NCI-H1930 (cell line): ENCODE measurements around the gene AP4E1.
"Not testable (repeated sequence)": the region's sequence is repeated elsewhere in the genome, so short reads cannot be mapped to it uniquely, and the experiment has no call there.

Source experiments
- DNase-seq, 2 experiments: peaks; one replicate each; lab custom pipeline; 2025; lab: John Stamatoyannopoulos, UW

The AP4E1 gene

DNA sequence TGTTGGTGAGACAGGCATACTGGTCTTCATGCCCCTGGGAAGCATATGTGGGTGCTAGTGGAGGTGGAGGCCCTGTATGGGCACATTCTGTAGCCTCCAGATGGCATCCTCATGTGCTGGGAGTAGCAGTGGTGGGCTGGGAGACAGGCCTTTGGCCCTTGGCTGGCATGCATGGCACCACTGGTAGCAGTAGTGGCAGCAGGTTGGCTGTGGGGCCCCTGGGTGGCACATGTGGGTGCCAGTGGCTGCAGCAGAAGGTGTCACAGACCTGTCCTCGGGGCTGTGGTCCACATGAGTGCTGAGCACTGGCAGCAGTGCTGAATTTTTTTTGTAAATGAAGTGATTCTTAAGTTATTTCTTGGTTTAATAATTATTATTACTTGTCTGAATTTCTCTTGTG is 115.0 kb downstream of the AP4E1 start:
- no peak for DNase-seq

DNA sequence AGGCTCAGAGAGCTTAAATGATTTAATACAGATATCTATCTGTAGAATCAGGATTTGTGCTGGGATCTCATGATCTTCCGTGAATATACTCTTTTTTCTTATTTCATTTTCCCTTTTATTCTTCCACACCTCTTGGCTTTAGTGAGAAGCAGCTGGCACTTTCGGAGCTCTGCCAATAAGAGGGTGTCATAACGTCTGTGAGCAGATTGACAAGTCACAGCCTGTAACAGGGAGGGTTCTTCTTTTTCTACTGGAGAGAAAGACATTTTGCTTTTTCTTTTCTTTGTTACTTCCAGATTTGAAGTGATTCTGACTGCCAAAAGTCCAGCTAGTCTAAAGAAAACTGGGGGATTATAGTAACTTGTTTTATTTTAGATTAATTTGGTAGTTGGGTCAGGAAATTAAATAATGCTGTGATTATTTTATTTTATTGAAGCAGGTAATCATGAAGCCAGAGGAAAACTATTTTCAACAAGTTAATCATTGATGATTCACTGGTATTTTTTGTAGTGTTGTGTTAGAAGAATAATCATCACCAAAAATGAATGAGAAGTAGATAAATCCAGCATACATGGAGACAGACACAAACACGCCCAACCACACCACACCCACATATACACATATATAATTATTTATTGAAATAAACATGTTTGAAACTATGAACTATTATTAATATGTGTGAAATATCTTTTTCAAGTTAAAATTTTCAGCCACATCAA is 116.4 kb downstream of the AP4E1 start:
- DNase-seq, result no peak

DNA sequence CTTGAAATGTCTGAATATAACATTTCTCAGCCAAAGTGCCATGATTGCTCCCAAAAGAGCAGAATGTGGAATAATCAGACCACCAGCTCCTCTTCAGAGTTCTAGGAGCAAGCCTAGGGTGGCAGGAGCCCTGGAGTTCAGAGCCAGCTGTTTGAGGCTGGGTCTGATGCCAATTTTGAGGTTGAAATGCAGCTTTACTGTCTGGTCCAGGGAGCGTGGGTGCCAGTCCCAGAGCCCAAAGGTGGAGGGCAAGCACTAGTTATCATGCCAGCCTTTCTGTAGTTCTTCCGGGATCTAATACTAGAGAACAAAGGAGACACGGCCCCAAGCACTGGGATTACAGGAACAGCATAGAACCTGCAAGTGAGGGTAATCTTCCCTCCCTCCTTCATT is 117.0 kb downstream of the AP4E1 start:
- no peak for DNase-seq

DNA sequence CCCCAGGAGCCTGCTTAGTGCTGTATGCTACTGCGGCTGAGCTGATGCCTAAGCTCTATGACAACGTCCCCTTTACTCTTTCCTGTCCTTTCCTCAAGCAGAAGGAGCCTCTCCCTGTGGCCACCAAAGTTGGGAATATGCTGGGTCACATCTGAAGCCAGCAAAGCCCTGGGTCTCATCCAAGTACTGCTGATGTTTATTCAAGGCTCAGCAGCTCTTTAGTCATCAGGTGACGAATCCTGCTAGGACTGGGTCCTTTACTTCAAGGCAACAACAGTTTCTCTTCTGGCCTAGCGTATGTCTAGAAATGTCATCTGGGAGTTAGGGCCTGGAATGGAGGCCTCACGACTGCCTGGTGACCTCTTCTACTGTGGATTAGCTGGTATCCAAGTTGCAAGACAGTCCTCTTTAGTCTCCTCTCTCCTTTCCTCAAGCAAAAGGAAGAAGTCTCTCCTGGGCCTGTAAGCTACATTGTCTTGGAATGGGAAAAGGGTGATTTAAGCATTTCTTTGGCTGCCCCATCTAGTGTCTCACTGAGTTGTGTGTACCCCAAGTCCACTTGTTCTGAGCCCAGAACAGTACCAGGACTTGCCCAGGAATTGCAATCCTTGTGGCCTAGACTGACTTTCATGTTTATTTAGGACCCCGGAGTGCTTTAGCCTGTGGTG is 122.3 kb downstream of the AP4E1 start:
- no peak for DNase-seq

DNA sequence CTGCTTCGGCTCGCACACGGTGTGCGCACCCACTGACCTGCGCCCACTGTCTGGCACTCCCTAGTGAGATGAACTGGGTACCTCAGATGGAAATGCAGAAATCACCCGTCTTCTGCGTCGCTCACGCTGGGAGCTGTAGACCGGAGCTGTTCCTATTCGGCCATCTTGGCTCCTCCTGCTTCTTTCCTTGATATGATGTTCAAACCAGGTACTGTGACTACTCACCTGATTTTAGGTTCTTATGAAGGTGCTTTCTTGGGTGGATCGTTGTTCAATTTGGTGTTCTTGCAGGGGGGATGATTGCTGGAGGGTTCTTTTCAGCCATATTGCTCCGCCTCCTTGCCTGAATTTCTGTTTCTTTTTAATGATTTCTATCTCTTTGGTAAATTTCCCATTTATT is 129.0 kb downstream of the AP4E1 start:
- not testable (repeated sequence) for DNase-seq

DNA sequence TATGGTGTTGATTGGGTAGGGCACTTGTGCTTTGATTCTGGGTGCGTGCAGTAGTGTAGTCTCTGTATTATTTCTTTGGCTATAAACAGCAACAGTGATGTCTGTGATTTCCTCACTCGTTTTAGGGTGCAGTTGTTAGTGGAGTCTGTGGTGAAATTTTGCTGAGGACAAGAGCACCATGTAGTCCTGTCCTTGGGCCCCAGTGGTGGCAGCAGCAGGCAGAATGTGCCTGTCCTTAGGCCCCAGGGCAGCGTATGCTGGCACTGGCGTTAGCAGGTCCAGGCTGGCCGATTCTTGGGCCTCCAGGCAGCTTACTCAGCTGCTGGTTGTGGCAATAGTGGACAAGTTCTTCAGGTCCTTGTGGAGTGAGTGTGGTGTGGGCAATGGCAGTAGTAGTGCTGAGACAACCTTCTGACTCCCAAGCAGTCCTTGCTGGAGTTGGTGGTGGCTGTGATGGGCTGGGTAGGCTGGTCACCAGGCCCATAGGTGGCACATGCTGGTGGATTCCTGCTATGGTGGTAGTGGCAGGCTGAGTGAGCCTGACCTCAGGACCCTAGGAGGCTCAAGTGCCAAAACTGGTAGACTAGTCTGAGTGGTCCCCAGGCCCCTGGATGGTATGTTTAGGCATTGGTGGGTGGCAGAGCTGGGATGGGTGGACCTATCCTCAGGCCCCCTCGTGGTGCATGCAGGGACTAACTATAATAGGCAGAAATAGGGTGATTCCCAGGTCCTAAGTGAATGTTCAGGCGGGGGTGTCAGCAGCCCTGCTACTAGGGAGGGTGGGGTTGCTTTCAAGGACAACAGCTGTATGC is 129.9 kb downstream of the AP4E1 start:
- no peak for DNase-seq

DNA sequence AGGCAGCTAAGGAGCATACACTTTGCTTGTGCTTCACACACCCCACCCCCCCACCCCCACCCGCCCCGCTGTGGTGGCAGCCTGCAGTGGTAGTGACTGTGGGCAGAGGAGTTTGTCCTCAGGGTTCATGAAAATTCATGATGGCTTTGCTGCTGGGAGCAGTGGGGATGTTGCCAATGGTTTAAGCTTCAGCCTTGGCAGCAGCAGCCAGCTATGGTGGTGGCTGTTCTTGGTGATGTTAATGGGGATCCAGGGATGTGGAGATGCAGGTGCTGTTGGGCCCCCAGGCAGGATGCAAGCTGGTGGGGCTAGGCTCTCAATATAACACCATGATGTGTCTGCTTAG is 130.5 kb downstream of the AP4E1 start:
- DNase-seq, result no peak

DNA sequence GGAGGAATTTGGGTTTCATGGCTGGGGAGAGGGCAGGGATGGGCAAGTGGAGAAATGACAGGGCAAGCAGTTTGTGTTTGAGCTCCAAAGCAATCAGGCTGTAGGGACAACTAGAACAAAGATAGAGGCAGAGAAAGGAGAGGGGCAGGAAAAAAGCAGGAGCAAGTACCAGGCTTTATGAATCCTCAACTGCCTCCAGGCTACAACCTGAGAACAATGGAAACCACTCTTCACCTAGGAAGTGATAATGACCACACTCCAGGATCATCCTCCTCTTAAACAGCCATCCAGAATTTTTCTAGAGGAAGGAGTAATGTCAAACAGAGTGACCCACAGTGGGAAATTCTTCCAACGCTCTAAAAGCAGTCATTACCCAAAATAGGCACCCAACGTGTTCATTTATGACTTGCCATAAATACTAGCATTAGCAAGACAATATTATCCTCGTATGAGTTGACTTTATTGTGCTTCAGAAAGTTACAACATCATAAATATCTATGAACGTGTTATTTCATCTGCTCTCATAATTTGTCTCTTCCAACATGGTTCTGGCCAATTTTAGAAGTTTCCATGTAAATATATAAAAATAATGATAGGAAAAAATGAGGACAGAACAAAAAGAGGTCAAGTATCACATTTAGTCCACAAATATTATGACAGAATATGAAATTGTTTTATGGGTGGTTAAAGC is 135.7 kb downstream of the AP4E1 start:
- DNase-seq, result no peak

DNA sequence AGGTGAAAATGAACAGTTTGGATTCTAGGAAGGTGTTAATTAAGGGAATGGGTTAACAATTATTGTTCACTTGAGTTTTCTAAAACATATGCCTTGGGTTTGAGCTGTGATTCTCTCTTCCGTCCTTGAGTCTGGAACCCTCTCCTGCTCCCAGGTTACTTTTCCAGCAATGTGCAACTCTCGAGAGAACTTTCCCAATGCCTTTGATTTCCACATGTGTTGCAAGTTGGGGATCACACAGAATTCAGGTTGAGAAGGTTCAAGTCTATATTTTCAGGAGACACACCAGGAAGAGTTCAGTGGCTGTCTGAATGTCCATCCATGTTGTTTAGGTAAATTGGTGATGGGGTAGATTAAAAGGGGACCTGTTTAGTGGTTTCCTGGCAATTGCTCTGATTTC is 137.5 kb downstream of the AP4E1 start:
- no peak for DNase-seq

DNA sequence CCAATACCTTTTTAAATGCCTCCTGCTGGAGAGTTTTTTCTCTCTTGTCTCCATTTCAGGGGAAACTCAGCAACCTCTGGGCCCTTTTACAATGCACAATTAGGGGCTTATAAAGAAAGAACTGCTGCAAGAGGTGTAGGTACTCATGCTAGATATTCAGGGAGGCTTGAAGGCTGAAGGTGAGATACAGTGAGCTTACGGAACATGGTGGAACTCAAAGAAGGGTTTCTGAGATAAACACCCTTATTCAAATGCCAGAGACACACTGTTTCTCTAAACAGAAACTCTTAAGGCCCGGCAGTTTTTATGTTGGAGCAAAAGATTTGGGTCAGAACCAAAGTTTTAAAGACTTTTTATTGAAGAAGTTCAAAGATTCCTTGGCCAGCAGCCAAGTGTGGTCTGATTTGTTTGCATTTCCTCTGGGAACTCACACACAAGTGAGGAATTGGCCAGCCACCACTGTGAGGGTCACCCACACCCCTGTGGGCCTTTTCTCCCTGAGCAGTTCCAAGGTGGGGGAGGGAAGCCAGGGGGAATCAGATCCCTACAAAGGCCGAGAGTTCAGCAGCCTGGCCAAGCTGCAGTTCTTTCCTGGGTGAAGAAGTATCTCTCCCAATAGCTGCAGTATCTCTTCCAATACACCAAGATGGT is 138.4 kb downstream of the AP4E1 start:
- no peak for DNase-seq

DNA sequence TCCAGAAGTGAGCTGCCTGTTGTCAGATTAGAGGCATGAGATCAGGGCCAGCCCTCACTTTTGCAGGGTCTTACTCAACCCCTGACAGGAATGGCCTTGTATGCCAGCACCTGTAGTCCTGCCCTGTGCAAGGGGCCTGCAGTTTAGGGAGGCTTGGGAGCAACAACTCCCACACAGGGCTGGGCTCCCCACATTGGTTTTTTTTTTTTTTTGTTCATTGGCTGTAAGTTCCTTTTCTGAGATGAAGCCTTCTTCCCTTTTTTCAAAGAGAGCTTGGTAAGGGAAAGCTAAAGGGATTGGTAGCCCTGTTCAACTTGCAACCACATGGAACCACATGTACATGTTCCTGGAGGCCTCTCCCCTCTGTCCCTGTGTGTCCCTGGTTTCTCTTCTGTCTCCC is 139.8 kb downstream of the AP4E1 start:
- DNase-seq, result no peak

DNA sequence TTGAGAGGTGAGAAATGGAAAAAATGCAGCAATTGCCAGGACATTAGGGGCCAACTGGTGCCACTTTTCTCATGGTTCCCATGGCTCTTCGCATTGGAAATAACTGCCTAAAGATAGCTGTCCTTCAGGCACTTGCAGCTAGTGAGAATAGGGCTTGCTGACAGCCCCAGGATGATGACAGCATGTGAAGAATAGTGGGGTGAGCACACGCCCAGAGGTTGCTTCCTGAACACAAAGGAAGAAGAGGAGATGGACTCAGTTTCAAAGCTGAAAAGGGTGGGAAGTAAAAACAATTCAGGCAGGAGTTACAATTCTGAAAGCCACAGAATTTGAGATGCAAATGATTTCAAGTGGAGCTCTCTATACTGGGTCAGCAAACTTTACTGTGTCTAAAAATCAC is 140.6 kb downstream of the AP4E1 start:
- no peak for DNase-seq

DNA sequence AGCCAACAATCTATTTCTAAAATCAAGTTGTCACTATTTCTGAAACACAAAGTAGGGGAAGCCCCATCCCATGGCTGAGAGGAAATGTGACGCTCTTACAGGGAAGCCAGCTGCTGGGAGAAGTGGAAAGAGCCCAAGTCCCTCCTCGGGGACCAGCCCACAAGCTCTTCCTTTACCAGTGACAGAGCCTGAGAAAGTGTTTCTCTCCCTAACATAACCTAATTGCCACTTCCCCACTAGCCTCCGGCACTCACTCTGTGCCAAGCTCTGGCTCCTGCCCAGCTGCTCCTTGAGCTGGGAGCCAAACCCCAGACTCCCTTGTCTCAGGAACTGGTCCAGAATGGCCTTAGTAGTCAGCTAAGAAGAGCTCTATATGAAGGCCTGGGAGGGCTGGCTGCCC is 143.3 kb downstream of the AP4E1 start:
- DNase-seq, result no peak

DNA sequence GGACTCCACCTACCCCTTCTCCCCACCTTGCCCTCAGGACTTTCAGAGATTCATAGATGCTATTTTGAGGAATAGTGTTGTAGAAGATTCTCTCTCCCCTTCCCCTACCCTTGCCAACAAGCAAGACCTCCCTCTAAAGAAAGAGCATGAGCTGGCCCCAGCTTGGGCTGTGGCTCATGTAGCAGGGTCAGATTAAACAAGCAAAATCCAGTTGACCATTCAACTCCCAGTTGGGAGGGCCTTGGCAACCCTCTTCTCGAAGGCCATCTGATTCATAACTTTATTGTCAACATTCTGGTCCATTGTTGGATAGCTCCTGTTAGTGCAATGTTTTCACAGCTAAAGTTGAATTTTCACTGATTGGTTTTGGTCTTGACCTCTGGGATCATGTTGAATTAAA is 145.1 kb downstream of the AP4E1 start:
- no peak for DNase-seq

DNA sequence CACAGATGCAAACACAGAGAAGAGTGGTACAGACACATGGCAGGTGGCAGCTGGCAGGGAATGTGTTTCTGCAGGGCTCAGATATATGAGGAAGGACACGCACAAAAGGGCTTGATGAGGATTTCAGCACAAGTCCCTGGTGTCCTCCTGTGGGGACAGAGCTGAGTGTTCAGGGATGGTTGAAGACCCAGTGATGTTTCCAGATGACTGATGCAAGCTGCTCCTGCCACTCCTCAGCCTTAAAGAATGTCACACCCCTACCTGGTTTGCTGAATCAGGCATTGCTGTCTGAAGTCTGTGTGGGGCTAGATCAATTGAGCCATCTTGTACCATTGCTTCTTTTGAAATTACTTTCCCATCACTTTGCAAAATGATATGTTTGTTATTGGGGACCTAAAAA is 146.1 kb downstream of the AP4E1 start:
- no peak for DNase-seq
